Measurements from ENCODE around the gene PNKD. TPM values are rescaled to one million over a fixed set of nuclear protein-coding genes. Genes with fewer than 3 reads are reported as not detected.

PNKD gene
- total RNA-seq, 1 donor: 26.8 TPM

DNA sequence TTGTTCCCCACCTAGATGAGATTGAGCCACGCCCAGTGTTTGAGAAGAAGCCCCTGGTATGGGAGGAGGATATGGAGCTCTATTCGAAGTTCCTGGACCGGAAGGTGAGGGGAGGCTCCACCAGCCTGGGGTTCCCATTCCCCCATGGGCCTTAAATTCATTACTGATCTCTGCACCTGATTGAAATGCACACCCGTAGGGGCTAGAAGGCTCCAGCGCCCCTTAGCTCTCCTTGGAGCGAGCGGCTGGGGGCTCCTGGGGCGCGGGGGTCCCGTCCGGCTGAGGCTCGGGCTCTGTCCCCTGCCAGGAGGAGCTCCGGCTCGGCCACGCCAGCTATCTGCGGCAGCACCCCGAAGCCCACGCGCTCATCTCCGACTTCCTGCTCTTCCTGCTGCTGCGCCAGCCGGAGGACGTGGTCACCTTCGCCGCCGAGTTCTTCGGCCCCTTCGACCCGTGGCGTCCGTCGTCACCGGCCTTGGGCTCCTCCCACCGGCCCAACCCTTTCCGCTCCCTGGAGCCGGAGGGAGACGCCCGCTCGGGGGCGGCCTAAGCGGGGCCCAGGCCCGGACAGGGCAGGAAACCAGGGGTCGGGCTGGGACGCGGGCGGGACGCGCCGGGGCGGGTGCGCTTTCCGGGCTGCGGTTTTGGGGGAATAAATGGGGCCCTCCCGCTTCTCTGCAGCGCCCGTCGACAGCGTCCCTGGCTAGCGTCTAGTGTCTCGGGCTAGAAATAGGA, 97.3 kb downstream of the PNKD start:
- TF ChIP-seq, protein P1, sequence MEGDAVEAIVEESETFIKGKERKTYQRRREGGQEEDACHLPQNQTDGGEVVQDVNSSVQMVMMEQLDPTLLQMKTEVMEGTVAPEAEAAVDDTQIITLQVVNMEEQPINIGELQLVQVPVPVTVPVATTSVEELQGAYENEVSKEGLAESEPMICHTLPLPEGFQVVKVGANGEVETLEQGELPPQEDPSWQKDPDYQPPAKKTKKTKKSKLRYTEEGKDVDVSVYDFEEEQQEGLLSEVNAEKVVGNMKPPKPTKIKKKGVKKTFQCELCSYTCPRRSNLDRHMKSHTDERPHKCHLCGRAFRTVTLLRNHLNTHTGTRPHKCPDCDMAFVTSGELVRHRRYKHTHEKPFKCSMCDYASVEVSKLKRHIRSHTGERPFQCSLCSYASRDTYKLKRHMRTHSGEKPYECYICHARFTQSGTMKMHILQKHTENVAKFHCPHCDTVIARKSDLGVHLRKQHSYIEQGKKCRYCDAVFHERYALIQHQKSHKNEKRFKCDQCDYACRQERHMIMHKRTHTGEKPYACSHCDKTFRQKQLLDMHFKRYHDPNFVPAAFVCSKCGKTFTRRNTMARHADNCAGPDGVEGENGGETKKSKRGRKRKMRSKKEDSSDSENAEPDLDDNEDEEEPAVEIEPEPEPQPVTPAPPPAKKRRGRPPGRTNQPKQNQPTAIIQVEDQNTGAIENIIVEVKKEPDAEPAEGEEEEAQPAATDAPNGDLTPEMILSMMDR (IDR thresholded peaks at IDR 0.05; ENCODE audit: insufficient read depth, low read depth, low read length): no peak
- DNase-seq (ENCODE audit: low read depth): peak; percentile 91
- peak overlapping the region; percentile 64 for H3K4me3 ChIP-seq (ENCODE audit: low read depth, low read length)

DNA sequence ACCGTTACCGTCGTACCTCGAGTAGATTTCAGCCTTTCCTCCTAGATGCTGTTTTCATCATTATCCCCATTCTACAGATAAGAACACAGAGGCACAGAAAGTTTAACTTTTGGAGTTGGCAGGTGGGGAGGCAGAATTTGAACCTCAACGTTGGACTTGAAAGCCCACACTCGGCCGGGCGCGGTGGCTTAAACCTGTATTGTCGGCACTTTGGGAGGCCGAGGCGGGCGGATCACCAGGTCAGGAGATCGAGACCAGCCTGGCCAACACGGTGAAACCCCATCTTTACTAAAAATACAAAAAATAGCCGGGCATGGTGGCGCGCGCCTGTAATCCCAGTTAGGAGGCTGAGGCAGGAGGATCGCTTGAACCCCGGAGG, 97.8 kb downstream of the PNKD start:
- TF ChIP-seq, protein P1 (IDR thresholded peaks at IDR 0.05; ENCODE audit: insufficient read depth, low read depth, low read length): no peak
- no peak for DNase-seq (ENCODE audit: low read depth)
- H3K4me3 ChIP-seq (ENCODE audit: low read depth, low read length): peak overlapping the region; percentile 64

DNA sequence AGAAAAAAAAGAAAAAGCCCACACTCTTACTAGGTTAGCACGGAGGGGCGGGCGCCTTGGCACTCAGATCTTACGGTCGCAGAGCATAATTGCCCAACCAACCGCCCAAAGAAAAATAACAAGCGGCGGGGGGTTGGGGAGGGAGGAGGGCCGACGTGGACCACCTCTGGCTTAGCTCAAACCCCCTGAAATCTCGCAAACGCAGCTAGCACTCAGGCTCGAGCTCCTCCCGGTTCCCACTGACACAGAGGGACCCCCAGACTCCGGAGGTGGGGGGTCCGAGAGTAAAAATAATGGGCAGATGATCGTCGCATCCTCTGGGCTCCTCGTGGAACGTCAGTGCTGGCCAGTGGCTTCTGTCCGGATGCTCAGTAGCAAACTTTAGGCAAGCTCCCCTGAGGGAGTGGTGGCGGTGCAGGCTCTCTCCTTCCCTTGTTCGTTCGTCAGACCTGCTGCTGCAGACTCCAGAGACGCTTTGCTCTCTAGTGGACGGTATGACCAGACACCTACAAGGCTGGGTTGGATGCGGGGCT, 98.4 kb downstream of the PNKD start:
- TF ChIP-seq, protein P1 (IDR thresholded peaks at IDR 0.05; ENCODE audit: insufficient read depth, low read depth, low read length): peak; percentile 12
- peak; percentile 55 for DNase-seq (ENCODE audit: low read depth)
- H3K4me3 ChIP-seq (ENCODE audit: low read depth, low read length): no peak overlapping the region

DNA sequence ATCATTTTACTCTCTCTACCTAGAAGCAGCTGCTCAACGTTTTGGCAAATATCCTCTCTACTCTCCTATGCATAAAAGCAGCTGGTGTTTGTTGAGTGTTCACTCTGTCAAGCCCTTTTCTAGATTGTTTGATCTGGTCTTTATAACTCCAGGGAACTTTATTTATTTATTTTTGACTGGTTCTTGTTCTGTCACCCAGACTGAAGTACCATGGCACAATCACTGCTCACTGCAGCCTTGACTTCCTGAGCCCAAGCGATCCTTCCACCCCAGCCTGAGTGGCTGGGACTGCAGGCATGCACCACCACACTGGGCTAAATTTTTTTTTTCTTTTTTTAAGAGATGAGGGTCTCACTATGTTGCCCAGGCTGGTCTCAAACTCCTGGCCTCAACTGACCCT, 99.0 kb downstream of the PNKD start:
- no peak for DNase-seq (ENCODE audit: low read depth)
- TF ChIP-seq, protein P1 (IDR thresholded peaks at IDR 0.05; ENCODE audit: insufficient read depth, low read depth, low read length): no peak
- H3K4me3 ChIP-seq (ENCODE audit: low read depth, low read length): no peak overlapping the region

DNA sequence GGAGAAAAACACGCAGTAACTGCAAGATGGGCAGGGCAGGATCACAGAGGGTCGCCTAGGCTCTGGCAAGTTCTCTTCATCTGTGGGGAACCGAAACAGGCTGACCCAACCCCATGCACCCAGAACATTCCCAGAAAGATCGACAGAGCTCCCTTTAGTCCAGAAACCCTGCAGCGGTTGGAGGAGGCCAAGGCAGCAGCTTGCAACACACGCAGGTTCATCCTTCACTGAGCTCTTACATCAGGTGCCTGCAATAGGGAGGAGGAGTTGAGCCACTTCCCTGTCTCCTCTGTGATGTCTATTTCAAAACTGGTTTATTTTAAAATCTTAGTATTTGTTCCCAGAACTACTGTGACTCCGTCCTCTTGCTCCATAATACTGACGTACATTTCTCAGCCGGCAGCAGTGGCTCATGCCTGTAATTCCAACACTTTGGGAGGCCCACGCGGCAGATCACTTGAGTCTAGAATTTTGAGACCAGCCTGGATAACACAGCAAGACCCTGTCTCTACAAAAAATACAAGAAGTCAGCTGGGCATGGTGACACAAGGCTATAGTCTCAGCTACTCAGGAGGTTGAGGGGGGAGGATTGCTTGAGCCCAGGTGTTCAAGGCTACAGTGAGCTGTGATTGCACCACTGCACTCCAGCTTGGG, 100.2 kb downstream of the PNKD start:
- peak; percentile 95 for DNase-seq (ENCODE audit: low read depth)
- no peak overlapping the region for H3K4me3 ChIP-seq (ENCODE audit: low read depth, low read length)
- TF ChIP-seq, protein P1 (IDR thresholded peaks at IDR 0.05; ENCODE audit: insufficient read depth, low read depth, low read length): no peak

DNA sequence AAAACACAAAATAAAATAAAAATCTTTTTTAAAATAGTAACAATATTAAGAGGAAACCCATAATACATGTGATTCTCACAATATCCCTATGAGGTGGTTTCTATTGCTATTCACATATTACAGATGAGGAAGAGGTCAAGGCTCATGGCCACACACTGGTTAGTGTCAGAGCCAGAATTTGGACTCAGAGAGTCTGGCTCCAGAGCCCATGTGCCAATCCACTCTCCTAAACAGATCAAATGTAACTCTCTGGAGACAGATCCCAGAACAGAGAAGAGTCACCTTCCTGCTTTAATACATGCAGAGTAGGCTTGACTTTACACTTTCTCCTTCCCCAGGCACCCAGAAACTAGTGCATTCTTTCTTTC, 101.6 kb downstream of the PNKD start:
- no peak for DNase-seq (ENCODE audit: low read depth)
- TF ChIP-seq, protein P1 (IDR thresholded peaks at IDR 0.05; ENCODE audit: insufficient read depth, low read depth, low read length): no peak
- no peak overlapping the region for H3K4me3 ChIP-seq (ENCODE audit: low read depth, low read length)

Data from fibroblast of villous mesenchyme (primary cell).